Spleen (tissue), 11 donors: ENCODE measurements around the gene PHC2. TPM values are rescaled to one million over a fixed set of nuclear protein-coding genes. Genes with fewer than 3 reads are reported as not detected.

Source experiments
- DNase-seq: peaks from one replicate; pipeline ENCODE4 v3.0.0-alpha.2; 2020
- H3K27ac ChIP-seq, 8 donors: fragments of 200-600 bp; sonication (generic) in 7 of 8; 1 replicate in 4 of 8; 2 replicates in 4 of 8; pipeline versions ENCODE4 v1.5.0 to v1.8.0; 2016 to 2021; ENCODE audit warnings: inconsistent platforms in 4 of 8, mild to moderate bottlenecking in 4 of 8, moderate library complexity in 1 of 8
- H3K27me3 ChIP-seq, 7 donors: fragments of 200-600 bp; sonication (generic) in 6 of 7; replicated peaks in 1 of 7; 1 replicate in 4 of 7; 2 replicates in 3 of 7; pipeline versions ENCODE4 v1.5.0 to v1.8.0; 2016 to 2021; ENCODE audit warnings: inconsistent platforms in 3 of 7, mild to moderate bottlenecking in 1 of 7
- H3K36me3 ChIP-seq, 6 donors: fragments of 200-600 bp; sonication (generic) in 5 of 6; 1 replicate in 4 of 6; 2 replicates in 2 of 6; pipeline versions ENCODE4 v1.5.0 to v1.8.0; 2016 to 2021; ENCODE audit warnings: inconsistent platforms in 2 of 6
- H3K4me1 ChIP-seq, 6 donors: fragments of 200-600 bp; sonication (generic) in 5 of 6; 1 replicate in 3 of 6; 2 replicates in 3 of 6; pipeline versions ENCODE4 v1.5.0 to v1.8.0; 2016 to 2021; ENCODE audit warnings: inconsistent platforms in 3 of 6
- H3K4me3 ChIP-seq, 8 donors: fragments of 200-600 bp; sonication (generic) in 7 of 8; 1 replicate in 4 of 8; 2 replicates in 4 of 8; pipeline versions ENCODE4 v1.5.0 to v1.8.0; 2016 to 2021; ENCODE audit warnings: inconsistent platforms in 4 of 8, mild to moderate bottlenecking in 4 of 8, moderate library complexity in 2 of 8
- H3K9me3 ChIP-seq, 8 donors: fragments of 200-600 bp; sonication (generic) in 7 of 8; 1 replicate in 4 of 8; 2 replicates in 4 of 8; pipeline versions ENCODE4 v1.5.0 to v1.8.0; 2016 to 2021; ENCODE audit warnings: inconsistent platforms in 4 of 8
- CTCF ChIP-seq, 11 experiments: fragments of 200-600 bp in 7 of 11; fragments of 450-650 bp in 4 of 11; sonication (generic) in 4 of 11; IDR thresholded peaks in 8 of 11; conservative IDR thresholded peaks in 3 of 11; 1 replicate in 7 of 11; 2 replicates in 4 of 11; pipeline versions ENCODE4 v1.4.0 to v1.8.0; 2016 to 2021; ENCODE audit warnings: antibody characterized with exemption in 11 of 11, inconsistent platforms in 4 of 11, mild to moderate bottlenecking in 1 of 11
- POLR2A ChIP-seq, 3 donors: fragments of 450-650 bp; IDR thresholded peaks; one replicate each; pipeline ENCODE4 v1.5.1; 2017; ENCODE audit warnings: antibody characterized with exemption in 3 of 3, mild to moderate bottlenecking in 1 of 3
- POLR2AphosphoS5 ChIP-seq, 3 donors: sonication (generic); formaldehyde crosslinking; IDR thresholded peaks; one replicate each; pipeline ENCODE4 v1.5.1; 2017; ENCODE audit warnings: antibody characterized with exemption in 3 of 3
- WGBS, 5 donors: extraction: QIAGEN DNeasy Blood & Tissue Kit in 3 of 5; methylation state at CpG; one replicate each; pipeline versions ENCODE4 v1.1.5 to v1.1.7; 2013 to 2018; 5-methylcytosine and 5-hydroxymethylcytosine counted together
- intact Hi-C: fragments of 100-400 bp; cut with DNase I; formaldehyde crosslinking; loops from one replicate; pipeline ENCODE4 v1.15.0; 2023; ENCODE audit warnings: low total_unique reads
- polyA plus RNA-seq, 3 donors: library from polyadenylated mRNA; stranded (reverse); fragments of 200-250 nt; gene quantifications; one replicate each; pipeline ENCODE4 v1.2.1, GENCODE V29; 2013
- total RNA-seq, 7 donors: library from RNA; depleted of rRNA in 3 of 7; stranded (reverse); fragments of >200 nt in 3 of 7; fragmentation: NEBNext Ultra II Directional in 4 of 7; extraction: Animal tissue kit (Norgen Biotek cat#: 25700) in 4 of 7; gene quantifications; one replicate each; pipeline versions ENCODE4 v1.1.0 to v1.2.1, GENCODE V29; 2016 to 2021
- donor health status: healthy with polysubstance abuse.
- donor health status: DM: no; HTN: no; CAD: no; lungs with moderate emphysema.
- donor health status: DM: no; HTN: no; CAD: no.
- donor health status: Bipolar disorder and iron deficiency.
- donor health status: healthy.
- donor health status: DM: no; HTN: no; CAD: no.
- donor health status: DM: yes; HTN: yes; CAD: no.

Gene PHC2
- total and polyA plus RNA-seq, 10 donors = 51.1 to 272 (median 136) TPM

- no peak for TF ChIP-seq POLR2AphosphoS5 (IDR thresholded peaks at IDR 0.05)
- Histone ChIP-seq H3K27ac (no peak overlapping the region), H3K4me3 (no peak overlapping the region), H3K4me1 (peaks cover 3 to 46% (median 22%) of the 10 kb centered on the region in 6 donors), H3K36me3 (peaks cover 0 to 25% (median 3%) of the 10 kb centered on the region in 6 donors), H3K9me3 (no peaks in the 10 kb centered on the region), H3K27me3 (no peaks in the 10 kb centered on the region)
- intact Hi-C loops = no loop called here
- DNase-seq = no peak
- 71 to 88% (median 80%) methylated on average over 1 of the region's 1 CpG for WGBS, 5 donors
Measured at GRCh38 chr1:33377756-33378155, 53.1 kb downstream of the PHC2 start.

- Histone ChIP-seq H3K36me3 (peaks cover 0 to 33% (median 3%) of the 10 kb centered on the region in 6 donors), H3K9me3 (no peaks in the 10 kb centered on the region), H3K27ac (no peak overlapping the region), H3K4me1 (peaks cover 0 to 39% (median 16%) of the 10 kb centered on the region in 6 donors), H3K27me3 (no peaks in the 10 kb centered on the region), H3K4me3 (no peak overlapping the region)
- TF ChIP-seq POLR2AphosphoS5 (IDR thresholded peaks at IDR 0.05) (no peak), CTCF (IDR thresholded peaks at IDR 0.05 in 8 of 11, conservative IDR thresholded peaks at IDR 0.05 in 3 of 11) (no peak), POLR2A (IDR thresholded peaks at IDR 0.05) (no peak)
- intact Hi-C loops = no loop called here
- no peak for DNase-seq
- 94 to 100% (median 100%) methylated on average over 1 of the region's 1 CpG for WGBS, 5 donors
Measured at GRCh38 chr1:33377013-33377412, 53.9 kb downstream of the PHC2 start.

GRCh38 chr1:33375316-33375715, 55.6 kb downstream of the PHC2 start:
- no peak overlapping the region for H3K27ac ChIP-seq
- intact Hi-C loops = no loop called here

GRCh38 chr1:33374336-33375105, 56.4 kb downstream of the PHC2 start:
- Histone ChIP-seq H3K4me3 (no peak overlapping the region), H3K9me3 (no peaks in the 10 kb centered on the region), H3K36me3 (peaks cover 0 to 58% (median 5%) of the 10 kb centered on the region in 6 donors), H3K4me1 (peaks cover 0 to 21% (median 7%) of the 10 kb centered on the region in 6 donors), H3K27me3 (no peaks in the 10 kb centered on the region), H3K27ac (no peak overlapping the region)
- TF ChIP-seq POLR2A (IDR thresholded peaks at IDR 0.05) = no peak
- no peak for TF ChIP-seq CTCF (IDR thresholded peaks at IDR 0.05 in 8 of 11, conservative IDR thresholded peaks at IDR 0.05 in 3 of 11)
- no peak for TF ChIP-seq POLR2AphosphoS5 (IDR thresholded peaks at IDR 0.05)
- no peak for DNase-seq
- intact Hi-C loops = no loop called here
- WGBS, 5 donors = 74 to 93% (median 91%) methylated on average over 5 of the region's 5 CpGs

More at GRCh38 chr1:33375316-33375715, 55.6 kb downstream of the PHC2 start:
- Histone ChIP-seq H3K27me3 (no peaks in the 10 kb centered on the region), H3K4me3 (no peak overlapping the region), H3K9me3 (no peaks in the 10 kb centered on the region), H3K36me3 (peaks cover 0 to 50% (median 5%) of the 10 kb centered on the region in 6 donors), H3K4me1 (peaks cover 0 to 24% (median 10%) of the 10 kb centered on the region in 6 donors)
- no peak for DNase-seq
- WGBS, 5 donors = 95 to 100% (median 97%) methylated on average over 9 of the region's 9 CpGs
- TF ChIP-seq CTCF (IDR thresholded peaks at IDR 0.05 in 8 of 11, conservative IDR thresholded peaks at IDR 0.05 in 3 of 11) (no peak), POLR2A (IDR thresholded peaks at IDR 0.05) (no peak), POLR2AphosphoS5 (IDR thresholded peaks at IDR 0.05) (no peak)
